Liver (tissue), 9 donors: ENCODE results near the gene TBL2. TPM values are rescaled to one million over a fixed set of nuclear protein-coding genes. Genes with fewer than 3 reads are reported as not detected.

Source experiments
- DNase-seq: peaks from one replicate; pipeline ENCODE4 v3.0.0-alpha.2; 2017; ENCODE audit warnings: low spot score
- H3K27ac ChIP-seq, 2 donors: one replicate each; pipeline ENCODE4 v1.7.0; 2013; ENCODE audit warnings: inconsistent platforms in 2 of 2, low read length in 2 of 2, control low read depth in 1 of 2, low read depth in 1 of 2, mild to moderate bottlenecking in 1 of 2
- H3K27me3 ChIP-seq, 4 donors: one replicate each; pipeline versions ENCODE4 v1.6.1 to v1.7.0; 2013; ENCODE audit warnings: low read length in 3 of 4, inconsistent platforms in 1 of 4, mild to moderate bottlenecking in 1 of 4, moderate library complexity in 1 of 4; ENCODE audit not compliant: control insufficient read depth in 4 of 4, insufficient read depth in 4 of 4
- H3K36me3 ChIP-seq, 4 donors: one replicate each; pipeline versions ENCODE4 v1.6.1 to v1.7.0; 2013; ENCODE audit warnings: low read length in 3 of 4, mild to moderate bottlenecking in 3 of 4, low read depth in 1 of 4, moderate library complexity in 1 of 4; ENCODE audit not compliant: control insufficient read depth in 4 of 4, insufficient read depth in 3 of 4
- H3K4me1 ChIP-seq, 4 donors: one replicate each; pipeline versions ENCODE4 v1.6.1 to v1.7.0; 2013; ENCODE audit warnings: low read length in 3 of 4, mild to moderate bottlenecking in 3 of 4, moderate library complexity in 1 of 4; ENCODE audit not compliant: control insufficient read depth in 4 of 4, insufficient read depth in 4 of 4
- H3K4me3 ChIP-seq, 3 donors: one replicate each; pipeline versions ENCODE4 v1.6.1 to v1.7.0; 2013; ENCODE audit warnings: low read length in 3 of 3, control low read depth in 1 of 3, low read depth in 1 of 3, mild to moderate bottlenecking in 1 of 3
- H3K9ac ChIP-seq, 2 donors: one replicate each; pipeline ENCODE4 v1.7.0; 2013; ENCODE audit warnings: low read length in 2 of 2, mild to moderate bottlenecking in 2 of 2, moderate library complexity in 2 of 2, control low read depth in 1 of 2, low read depth in 1 of 2
- H3K9me3 ChIP-seq, 4 donors: one replicate each; pipeline versions ENCODE4 v1.6.1 to v1.7.0; 2013; ENCODE audit warnings: low read length in 3 of 4; ENCODE audit not compliant: control insufficient read depth in 4 of 4
- EGR1 ChIP-seq, 2 donors: IDR thresholded peaks; 2 replicates each; pipeline ENCODE4 v1.6.1; 2016 to 2018; ENCODE audit warnings: antibody characterized with exemption in 2 of 2, low read depth in 2 of 2
- FOXA1 ChIP-seq: IDR thresholded peaks from 2 replicates; pipeline ENCODE4 v1.6.1; 2016; ENCODE audit warnings: antibody characterized with exemption
- FOXA2 ChIP-seq: IDR thresholded peaks from 2 replicates; pipeline ENCODE4 v1.6.1; 2016; ENCODE audit warnings: antibody characterized with exemption
- GABPA ChIP-seq, 2 donors: IDR thresholded peaks in 1 of 2; conservative IDR thresholded peaks in 1 of 2; 2 replicates each; pipeline ENCODE4 v1.6.1; 2016; ENCODE audit warnings: antibody characterized with exemption in 2 of 2, mild to moderate bottlenecking in 1 of 2, moderate library complexity in 1 of 2
- HNF4A ChIP-seq, 2 donors: conservative IDR thresholded peaks; 2 replicates each; pipeline ENCODE4 v1.6.1; 2016; ENCODE audit warnings: antibody characterized with exemption in 2 of 2, mild to moderate bottlenecking in 2 of 2
- HNF4G ChIP-seq: IDR thresholded peaks from 2 replicates; pipeline ENCODE4 v1.6.1; 2016; ENCODE audit warnings: antibody characterized with exemption
- JUND ChIP-seq, 2 donors: IDR thresholded peaks; 2 replicates each; pipeline ENCODE4 v1.6.1; 2016; ENCODE audit warnings: antibody characterized with exemption in 2 of 2
- NR2F2 ChIP-seq: IDR thresholded peaks from 2 replicates; pipeline ENCODE4 v1.6.1; 2016; ENCODE audit warnings: antibody characterized with exemption
- RXRA ChIP-seq, 2 donors: IDR thresholded peaks; 2 replicates each; pipeline ENCODE4 v1.6.1; 2017 to 2018; ENCODE audit warnings: antibody characterized with exemption in 2 of 2, mild to moderate bottlenecking in 1 of 2
- SP1 ChIP-seq: IDR thresholded peaks from 2 replicates; pipeline ENCODE4 v1.6.1; 2018; ENCODE audit warnings: antibody characterized with exemption, mild to moderate bottlenecking
- TAF1 ChIP-seq: conservative IDR thresholded peaks from 2 replicates; pipeline ENCODE4 v1.6.1; 2016; ENCODE audit warnings: antibody characterized with exemption, mild to moderate bottlenecking
- YY1 ChIP-seq: IDR thresholded peaks from 2 replicates; pipeline ENCODE4 v1.6.1; 2016; ENCODE audit warnings: antibody characterized with exemption, mild to moderate bottlenecking
- WGBS: extraction: QIAGEN DNeasy Blood & Tissue Kit; methylation state at CpG from one replicate; pipeline ENCODE4 v1.1.7; 2013; 5-methylcytosine and 5-hydroxymethylcytosine counted together
- polyA plus RNA-seq, 2 donors: library from polyadenylated mRNA; stranded (reverse) in 1 of 2; unstranded in 1 of 2; fragments of 200-250 nt in 1 of 2; fragments of >200 nt in 1 of 2; fragmentation: Nextera tagmentation in 1 of 2; extraction: Ambion mirVana in 1 of 2; gene quantifications; one replicate each; pipeline versions ENCODE4 v1.2.1 to v1.2.3, GENCODE V29; 2013 to 2015
- total RNA-seq, 2 donors: library from RNA; depleted of rRNA; stranded (reverse); fragments of >200 nt; gene quantifications; one replicate each; pipeline ENCODE4 v1.2.3, GENCODE V29; 2014
- TF ChIP-seq, protein P1 (sequence below): IDR thresholded peaks from 2 replicates; pipeline ENCODE4 v1.6.1; 2016; ENCODE audit warnings: antibody characterized with exemption
- TF ChIP-seq, protein P2 (sequence below): fragments of 150-350 bp; IDR thresholded peaks from 2 replicates; pipeline ENCODE4 v1.5.1; 2017; ENCODE audit warnings: improper control_type of control experiment, low read depth, low read length; ENCODE audit not compliant: missing input control
- TF ChIP-seq, protein P3 (sequence below): IDR thresholded peaks from 2 replicates; pipeline ENCODE4 v1.6.1; 2016; ENCODE audit warnings: antibody characterized with exemption
- TF ChIP-seq, protein P4 (sequence below): IDR thresholded peaks from 2 replicates; pipeline ENCODE4 v1.6.1; 2016; ENCODE audit warnings: antibody characterized with exemption, mild to moderate bottlenecking
- donor health status: healthy.
- donor health status: healthy.
- donor health status: healthy.
- donor health status: healthy.
- donor health status: healthy.

Gene TBL2
- total and polyA plus RNA-seq, 4 donors, result 10.9 to 36.6 (median 19.0) TPM

DNA sequence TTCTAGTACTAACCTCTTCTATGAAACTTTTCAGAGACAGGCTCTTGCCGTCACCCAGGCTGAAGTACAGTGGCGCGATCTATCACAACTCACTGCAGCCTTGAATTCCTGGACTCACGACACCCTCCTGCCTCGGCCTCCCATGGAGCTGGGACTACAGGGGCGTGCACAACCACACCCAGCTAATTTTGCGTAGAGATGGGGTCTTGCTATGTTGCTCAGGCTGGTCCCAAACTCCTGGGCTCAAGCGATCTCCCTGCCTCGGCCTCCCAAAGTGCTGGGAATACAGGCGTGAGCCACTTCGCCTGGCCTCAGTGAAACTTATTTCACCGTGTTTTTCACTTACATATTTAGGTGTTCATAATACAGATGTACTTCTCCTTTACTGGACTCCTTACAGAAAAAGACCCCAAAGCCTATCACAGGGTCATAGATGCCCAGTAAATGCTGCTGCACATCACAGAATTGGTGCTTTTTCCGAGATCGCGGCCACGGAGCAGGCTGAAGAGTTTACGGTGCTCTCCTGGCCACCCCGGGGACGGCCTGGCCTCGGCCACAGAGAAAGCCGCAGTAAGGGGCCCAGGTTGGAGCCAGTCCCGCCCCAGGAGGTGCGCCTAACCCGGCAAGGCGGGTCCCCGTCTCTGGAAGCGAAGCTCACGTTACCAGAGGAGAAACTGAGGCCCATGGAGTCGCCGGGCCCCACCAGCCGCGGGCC is 595 bp downstream of the TBL2 start:
- peak overlapping the region; percentile 68 to 93 (median 91) for H3K4me3 ChIP-seq
- H3K27ac ChIP-seq, result peak overlapping the region; percentile 84 to 89
- H3K9ac ChIP-seq, result peak overlapping the region; percentile 86 to 87
- no peaks in the 10 kb centered on the region for H3K27me3 ChIP-seq
- peaks cover 1 to 10% (median 7%) of the 10 kb centered on the region in 4 donors for H3K4me1 ChIP-seq
- DNase-seq, result no peak
- TF ChIP-seq GABPA (IDR thresholded peaks at IDR 0.05 in 1 of 2, conservative IDR thresholded peaks at IDR 0.05 in 1 of 2) (no peak), JUND (IDR thresholded peaks at IDR 0.05) (no peak), YY1 (no peak), SP1 (no peak), FOXA1 (no peak), NR2F2 (no peak), TAF1 (no peak), EGR1 (IDR thresholded peaks at IDR 0.05; ENCODE audit: low read depth in 2 of 2) (no peak), RXRA (IDR thresholded peaks at IDR 0.05) (no peak), FOXA2 (no peak), HNF4G (no peak), HNF4A (conservative IDR thresholded peaks at IDR 0.05) (no peak)
- TF ChIP-seq, protein P1, sequence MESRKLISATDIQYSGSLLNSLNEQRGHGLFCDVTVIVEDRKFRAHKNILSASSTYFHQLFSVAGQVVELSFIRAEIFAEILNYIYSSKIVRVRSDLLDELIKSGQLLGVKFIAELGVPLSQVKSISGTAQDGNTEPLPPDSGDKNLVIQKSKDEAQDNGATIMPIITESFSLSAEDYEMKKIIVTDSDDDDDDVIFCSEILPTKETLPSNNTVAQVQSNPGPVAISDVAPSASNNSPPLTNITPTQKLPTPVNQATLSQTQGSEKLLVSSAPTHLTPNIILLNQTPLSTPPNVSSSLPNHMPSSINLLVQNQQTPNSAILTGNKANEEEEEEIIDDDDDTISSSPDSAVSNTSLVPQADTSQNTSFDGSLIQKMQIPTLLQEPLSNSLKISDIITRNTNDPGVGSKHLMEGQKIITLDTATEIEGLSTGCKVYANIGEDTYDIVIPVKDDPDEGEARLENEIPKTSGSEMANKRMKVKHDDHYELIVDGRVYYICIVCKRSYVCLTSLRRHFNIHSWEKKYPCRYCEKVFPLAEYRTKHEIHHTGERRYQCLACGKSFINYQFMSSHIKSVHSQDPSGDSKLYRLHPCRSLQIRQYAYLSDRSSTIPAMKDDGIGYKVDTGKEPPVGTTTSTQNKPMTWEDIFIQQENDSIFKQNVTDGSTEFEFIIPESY, result no peak
- TF ChIP-seq, protein P2, sequence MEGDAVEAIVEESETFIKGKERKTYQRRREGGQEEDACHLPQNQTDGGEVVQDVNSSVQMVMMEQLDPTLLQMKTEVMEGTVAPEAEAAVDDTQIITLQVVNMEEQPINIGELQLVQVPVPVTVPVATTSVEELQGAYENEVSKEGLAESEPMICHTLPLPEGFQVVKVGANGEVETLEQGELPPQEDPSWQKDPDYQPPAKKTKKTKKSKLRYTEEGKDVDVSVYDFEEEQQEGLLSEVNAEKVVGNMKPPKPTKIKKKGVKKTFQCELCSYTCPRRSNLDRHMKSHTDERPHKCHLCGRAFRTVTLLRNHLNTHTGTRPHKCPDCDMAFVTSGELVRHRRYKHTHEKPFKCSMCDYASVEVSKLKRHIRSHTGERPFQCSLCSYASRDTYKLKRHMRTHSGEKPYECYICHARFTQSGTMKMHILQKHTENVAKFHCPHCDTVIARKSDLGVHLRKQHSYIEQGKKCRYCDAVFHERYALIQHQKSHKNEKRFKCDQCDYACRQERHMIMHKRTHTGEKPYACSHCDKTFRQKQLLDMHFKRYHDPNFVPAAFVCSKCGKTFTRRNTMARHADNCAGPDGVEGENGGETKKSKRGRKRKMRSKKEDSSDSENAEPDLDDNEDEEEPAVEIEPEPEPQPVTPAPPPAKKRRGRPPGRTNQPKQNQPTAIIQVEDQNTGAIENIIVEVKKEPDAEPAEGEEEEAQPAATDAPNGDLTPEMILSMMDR, result no peak
- TF ChIP-seq, protein P3, sequence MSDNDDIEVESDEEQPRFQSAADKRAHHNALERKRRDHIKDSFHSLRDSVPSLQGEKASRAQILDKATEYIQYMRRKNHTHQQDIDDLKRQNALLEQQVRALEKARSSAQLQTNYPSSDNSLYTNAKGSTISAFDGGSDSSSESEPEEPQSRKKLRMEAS, result no peak
- TF ChIP-seq, protein P4, sequence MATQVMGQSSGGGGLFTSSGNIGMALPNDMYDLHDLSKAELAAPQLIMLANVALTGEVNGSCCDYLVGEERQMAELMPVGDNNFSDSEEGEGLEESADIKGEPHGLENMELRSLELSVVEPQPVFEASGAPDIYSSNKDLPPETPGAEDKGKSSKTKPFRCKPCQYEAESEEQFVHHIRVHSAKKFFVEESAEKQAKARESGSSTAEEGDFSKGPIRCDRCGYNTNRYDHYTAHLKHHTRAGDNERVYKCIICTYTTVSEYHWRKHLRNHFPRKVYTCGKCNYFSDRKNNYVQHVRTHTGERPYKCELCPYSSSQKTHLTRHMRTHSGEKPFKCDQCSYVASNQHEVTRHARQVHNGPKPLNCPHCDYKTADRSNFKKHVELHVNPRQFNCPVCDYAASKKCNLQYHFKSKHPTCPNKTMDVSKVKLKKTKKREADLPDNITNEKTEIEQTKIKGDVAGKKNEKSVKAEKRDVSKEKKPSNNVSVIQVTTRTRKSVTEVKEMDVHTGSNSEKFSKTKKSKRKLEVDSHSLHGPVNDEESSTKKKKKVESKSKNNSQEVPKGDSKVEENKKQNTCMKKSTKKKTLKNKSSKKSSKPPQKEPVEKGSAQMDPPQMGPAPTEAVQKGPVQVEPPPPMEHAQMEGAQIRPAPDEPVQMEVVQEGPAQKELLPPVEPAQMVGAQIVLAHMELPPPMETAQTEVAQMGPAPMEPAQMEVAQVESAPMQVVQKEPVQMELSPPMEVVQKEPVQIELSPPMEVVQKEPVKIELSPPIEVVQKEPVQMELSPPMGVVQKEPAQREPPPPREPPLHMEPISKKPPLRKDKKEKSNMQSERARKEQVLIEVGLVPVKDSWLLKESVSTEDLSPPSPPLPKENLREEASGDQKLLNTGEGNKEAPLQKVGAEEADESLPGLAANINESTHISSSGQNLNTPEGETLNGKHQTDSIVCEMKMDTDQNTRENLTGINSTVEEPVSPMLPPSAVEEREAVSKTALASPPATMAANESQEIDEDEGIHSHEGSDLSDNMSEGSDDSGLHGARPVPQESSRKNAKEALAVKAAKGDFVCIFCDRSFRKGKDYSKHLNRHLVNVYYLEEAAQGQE, result no peak
- peaks cover 0 to 18% (median 14%) of the 10 kb centered on the region in 4 donors for H3K36me3 ChIP-seq
- 14% methylated on average over 32 of the region's 32 CpGs for WGBS
- H3K9me3 ChIP-seq, result no peaks in the 10 kb centered on the region
